NCI-H748 treated with DMSO at 0.1 percent for 48 hours (cell line): ENCODE results near the gene CHST11.

Source experiments
- DNase-seq: peaks from one replicate; lab custom pipeline; 2025; lab: John Stamatoyannopoulos, UW

Gene CHST11

GRCh38 chr12:104585448-104586055 is 128.8 kb downstream of the CHST11 start:
- no peak for DNase-seq

- DNase-seq: no peak
These were observed 129.7 kb downstream of the CHST11 start for GRCh38 chr12:104586351-104586919.

GRCh38 chr12:104588047-104588920 is 131.5 kb downstream of the CHST11 start:
- no peak for DNase-seq

GRCh38 chr12:104588921-104589590 is 132.3 kb downstream of the CHST11 start:
- no peak for DNase-seq

GRCh38 chr12:104590022-104590421 is 133.3 kb downstream of the CHST11 start:
- no peak for DNase-seq

GRCh38 chr12:104591257-104591885 is 134.6 kb downstream of the CHST11 start:
- no peak for DNase-seq

- DNase-seq: no peak
These were observed 136.7 kb downstream of the CHST11 start for GRCh38 chr12:104593482-104593881.

- no peak for DNase-seq
These were observed 139.5 kb downstream of the CHST11 start for GRCh38 chr12:104596134-104596799.

GRCh38 chr12:104596898-104597843 is 140.4 kb downstream of the CHST11 start:
- DNase-seq: no peak

- DNase-seq: no peak
These were observed 141.9 kb downstream of the CHST11 start for GRCh38 chr12:104598342-104599271.

GRCh38 chr12:104599272-104600035 is 142.7 kb downstream of the CHST11 start:
- DNase-seq: no peak

GRCh38 chr12:104600036-104600712 is 143.4 kb downstream of the CHST11 start:
- no peak for DNase-seq

- DNase-seq: no peak
These were observed 144.3 kb downstream of the CHST11 start for GRCh38 chr12:104600790-104601739.

GRCh38 chr12:104602406-104602805 is 145.7 kb downstream of the CHST11 start:
- no peak for DNase-seq

GRCh38 chr12:104602896-104603295 is 146.1 kb downstream of the CHST11 start:
- no peak for DNase-seq

GRCh38 chr12:104603545-104603973 is 146.8 kb downstream of the CHST11 start:
- DNase-seq: no peak
